ENCODE results near the gene FOXO3.
"Not testable (repeated sequence)": the region's sequence is repeated elsewhere in the genome, so short reads cannot be mapped to it uniquely, and the experiment has no call there.

The FOXO3 gene

DNA sequence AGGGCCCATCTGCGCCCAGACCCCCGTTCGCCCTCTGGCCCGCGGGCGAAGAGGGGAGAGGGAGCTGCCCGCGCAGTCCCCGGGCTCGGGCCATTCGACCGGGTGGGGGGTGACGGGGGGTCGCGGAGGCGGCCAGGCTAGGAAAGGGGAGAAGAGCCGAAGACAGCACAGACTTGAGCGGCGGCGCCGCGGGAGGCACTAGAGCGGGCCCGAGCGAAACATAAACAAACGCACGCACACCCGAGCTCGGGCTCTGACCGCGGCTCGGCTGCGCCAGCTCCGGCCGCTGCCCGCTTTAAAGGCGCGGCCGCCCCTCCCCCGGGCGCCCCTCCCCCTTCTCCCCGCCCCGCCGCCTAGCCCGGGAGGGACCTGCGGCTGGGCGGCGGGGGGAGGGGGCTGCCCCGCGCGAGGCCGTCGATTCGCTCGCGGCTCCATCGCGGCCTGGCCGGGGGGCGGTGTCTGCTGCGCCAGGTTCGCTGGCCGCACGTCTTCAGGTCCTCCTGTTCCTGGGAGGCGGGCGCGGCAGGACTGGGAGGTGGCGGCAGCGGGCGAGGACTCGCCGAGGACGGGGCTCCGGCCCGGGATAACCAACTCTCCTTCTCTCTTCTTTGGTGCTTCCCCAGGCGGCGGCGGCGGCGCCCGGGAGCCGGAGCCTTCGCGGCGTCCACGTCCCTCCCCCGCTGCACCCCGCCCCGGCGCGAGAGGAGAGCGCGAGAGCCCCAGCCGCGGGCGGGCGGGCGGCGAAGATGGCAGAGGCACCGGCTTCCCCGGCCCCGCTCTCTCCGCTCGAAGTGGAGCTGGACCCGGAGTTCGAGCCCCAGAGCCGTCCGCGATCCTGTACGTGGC is at the start of gene FOXO3:
FOXO3 (plus strand) TSS at position 455 of the 846 bp plus-strand sequence; CDS start at position 747, 292 bp downstream.
- Histone ChIP-seq H3K9me3 (ENCODE audit: control insufficient read depth, insufficient read depth, low read length) (no peaks in the 10 kb centered on the region), H3K36me3 (ENCODE audit: control insufficient read depth, insufficient read depth, low read length) (no peaks in the 10 kb centered on the region), H3K4me1 (ENCODE audit: control insufficient read depth, insufficient read depth, low read length) (peaks cover 20% of the 10 kb centered on the region), H3K4me3 (ENCODE audit: low read depth, low read length) (peak within 1 kb of the TSS; percentile 95), H3K27me3 (ENCODE audit: control insufficient read depth, insufficient read depth, low read length) (peaks cover 36% of the 10 kb centered on the region), H3K9ac (ENCODE audit: low read depth, low read length) (peak within 1 kb of the TSS; percentile 70)

GRCh38 chr6:108518714-108519576 is 41.8 kb upstream of the FOXO3 start:
- Histone ChIP-seq H3K27me3 (ENCODE audit: control insufficient read depth, insufficient read depth, low read length) (no peaks in the 10 kb centered on the region), H3K4me1 (ENCODE audit: control insufficient read depth, insufficient read depth, low read length) (no peaks in the 10 kb centered on the region), H3K9me3 (ENCODE audit: control insufficient read depth, insufficient read depth, low read length) (no peaks in the 10 kb centered on the region)

GRCh38 chr6:108521616-108522107 is 39.1 kb upstream of the FOXO3 start:
- Histone ChIP-seq H3K36me3 (ENCODE audit: control insufficient read depth, insufficient read depth, low read length) (no peaks in the 10 kb centered on the region), H3K9me3 (ENCODE audit: control insufficient read depth, insufficient read depth, low read length) (no peaks in the 10 kb centered on the region), H3K4me3 (ENCODE audit: low read depth, low read length) (no peak overlapping the region), H3K27me3 (ENCODE audit: control insufficient read depth, insufficient read depth, low read length) (no peaks in the 10 kb centered on the region), H3K4me1 (ENCODE audit: control insufficient read depth, insufficient read depth, low read length) (peaks cover 5% of the 10 kb centered on the region), H3K9ac (ENCODE audit: low read depth, low read length) (no peak overlapping the region)

More at GRCh38 chr6:108518714-108519576, 41.8 kb upstream of the FOXO3 start:
- H3K4me3 ChIP-seq (ENCODE audit: low read depth, low read length): no peak overlapping the region
- no peak overlapping the region for H3K9ac ChIP-seq (ENCODE audit: low read depth, low read length)
- H3K36me3 ChIP-seq (ENCODE audit: control insufficient read depth, insufficient read depth, low read length): no peaks in the 10 kb centered on the region

- no peak overlapping the region for H3K9ac ChIP-seq (ENCODE audit: low read depth, low read length)
- no peak overlapping the region for H3K4me3 ChIP-seq (ENCODE audit: low read depth, low read length)
- H3K9me3 ChIP-seq (ENCODE audit: control insufficient read depth, insufficient read depth, low read length): no peaks in the 10 kb centered on the region
- no peaks in the 10 kb centered on the region for H3K27me3 ChIP-seq (ENCODE audit: control insufficient read depth, insufficient read depth, low read length)
- H3K4me1 ChIP-seq (ENCODE audit: control insufficient read depth, insufficient read depth, low read length): peaks cover 5% of the 10 kb centered on the region
- H3K36me3 ChIP-seq (ENCODE audit: control insufficient read depth, insufficient read depth, low read length): no peaks in the 10 kb centered on the region
These were observed 37.0 kb upstream of the FOXO3 start for GRCh38 chr6:108523697-108524096.

GRCh38 chr6:108524528-108525248 is 36.0 kb upstream of the FOXO3 start:
- Histone ChIP-seq H3K9ac (ENCODE audit: low read depth, low read length) (no peak overlapping the region), H3K4me1 (ENCODE audit: control insufficient read depth, insufficient read depth, low read length) (peaks cover 5% of the 10 kb centered on the region), H3K4me3 (ENCODE audit: low read depth, low read length) (no peak overlapping the region), H3K9me3 (ENCODE audit: control insufficient read depth, insufficient read depth, low read length) (no peaks in the 10 kb centered on the region), H3K36me3 (ENCODE audit: control insufficient read depth, insufficient read depth, low read length) (no peaks in the 10 kb centered on the region), H3K27me3 (ENCODE audit: control insufficient read depth, insufficient read depth, low read length) (no peaks in the 10 kb centered on the region)

- Histone ChIP-seq H3K36me3 (ENCODE audit: control insufficient read depth, insufficient read depth, low read length) (no peaks in the 10 kb centered on the region), H3K4me1 (ENCODE audit: control insufficient read depth, insufficient read depth, low read length) (peaks cover 5% of the 10 kb centered on the region), H3K9ac (ENCODE audit: low read depth, low read length) (no peak overlapping the region), H3K27me3 (ENCODE audit: control insufficient read depth, insufficient read depth, low read length) (no peaks in the 10 kb centered on the region), H3K4me3 (ENCODE audit: low read depth, low read length) (no peak overlapping the region), H3K9me3 (ENCODE audit: control insufficient read depth, insufficient read depth, low read length) (no peaks in the 10 kb centered on the region)
These were observed 34.0 kb upstream of the FOXO3 start for GRCh38 chr6:108526739-108527174.

- peaks cover 5% of the 10 kb centered on the region for H3K4me1 ChIP-seq (ENCODE audit: control insufficient read depth, insufficient read depth, low read length)
- no peaks in the 10 kb centered on the region for H3K9me3 ChIP-seq (ENCODE audit: control insufficient read depth, insufficient read depth, low read length)
- no peak overlapping the region for H3K9ac ChIP-seq (ENCODE audit: low read depth, low read length)
- no peak overlapping the region for H3K4me3 ChIP-seq (ENCODE audit: low read depth, low read length)
- H3K36me3 ChIP-seq (ENCODE audit: control insufficient read depth, insufficient read depth, low read length): no peaks in the 10 kb centered on the region
- no peaks in the 10 kb centered on the region for H3K27me3 ChIP-seq (ENCODE audit: control insufficient read depth, insufficient read depth, low read length)
These were observed 31.8 kb upstream of the FOXO3 start for GRCh38 chr6:108528878-108529277.

GRCh38 chr6:108531332-108531731 is 29.4 kb upstream of the FOXO3 start:
- Histone ChIP-seq H3K36me3 (ENCODE audit: control insufficient read depth, insufficient read depth, low read length) (no peaks in the 10 kb centered on the region), H3K27me3 (ENCODE audit: control insufficient read depth, insufficient read depth, low read length) (no peaks in the 10 kb centered on the region), H3K9me3 (ENCODE audit: control insufficient read depth, insufficient read depth, low read length) (no peaks in the 10 kb centered on the region), H3K4me1 (ENCODE audit: control insufficient read depth, insufficient read depth, low read length) (no peaks in the 10 kb centered on the region), H3K4me3 (ENCODE audit: low read depth, low read length) (no peak overlapping the region), H3K9ac (ENCODE audit: low read depth, low read length) (no peak overlapping the region)

- Histone ChIP-seq H3K9ac (ENCODE audit: low read depth, low read length) (no peak overlapping the region), H3K4me1 (ENCODE audit: control insufficient read depth, insufficient read depth, low read length) (no peaks in the 10 kb centered on the region), H3K4me3 (ENCODE audit: low read depth, low read length) (no peak overlapping the region), H3K36me3 (ENCODE audit: control insufficient read depth, insufficient read depth, low read length) (no peaks in the 10 kb centered on the region), H3K27me3 (ENCODE audit: control insufficient read depth, insufficient read depth, low read length) (no peaks in the 10 kb centered on the region), H3K9me3 (ENCODE audit: control insufficient read depth, insufficient read depth, low read length) (no peaks in the 10 kb centered on the region)
These were observed 25.5 kb upstream of the FOXO3 start for GRCh38 chr6:108535114-108535742.

- H3K4me3 ChIP-seq (ENCODE audit: low read depth, low read length); H3K36me3 ChIP-seq (ENCODE audit: control insufficient read depth, insufficient read depth, low read length); H3K4me1 ChIP-seq (ENCODE audit: control insufficient read depth, insufficient read depth, low read length); H3K27me3 ChIP-seq (ENCODE audit: control insufficient read depth, insufficient read depth, low read length); H3K9ac ChIP-seq (ENCODE audit: low read depth, low read length); H3K9me3 ChIP-seq (ENCODE audit: control insufficient read depth, insufficient read depth, low read length): not testable (repeated sequence)
These were observed 24.7 kb upstream of the FOXO3 start for GRCh38 chr6:108535920-108536535.
